Progenitor cell of endocrine pancreas (in vitro differentiated cells): Measurements from ENCODE around the gene DEDD2. TPM values are rescaled to one million over a fixed set of nuclear protein-coding genes. Genes with fewer than 3 reads are reported as not detected.

Experiments
- DNase-seq: peaks from one replicate; pipeline ENCODE4 v3.0.0; 2021; ENCODE audit warnings: low spot score; ENCODE audit not compliant: unreplicated experiment
- H3K27ac Mint-ChIP-seq: 2 replicates; pipeline ENCODE4 v1.8.0; 2021; ENCODE audit warnings: mild to moderate bottlenecking, moderate library complexity, mixed read lengths
- H3K27me3 Mint-ChIP-seq: 2 replicates; pipeline ENCODE4 v1.8.0; 2021; ENCODE audit warnings: mixed read lengths
- H3K36me3 Mint-ChIP-seq: 2 replicates; pipeline ENCODE4 v1.8.0; 2022; ENCODE audit warnings: mixed read lengths; ENCODE audit not compliant: insufficient read depth
- H3K4me1 Mint-ChIP-seq: 2 replicates; pipeline ENCODE4 v1.8.0; 2021; ENCODE audit warnings: low read depth, mixed read lengths
- H3K4me3 Mint-ChIP-seq: 2 replicates; pipeline ENCODE4 v1.8.0; 2021; ENCODE audit warnings: low read depth, mild to moderate bottlenecking, moderate library complexity, mixed read lengths
- H3K9me3 Mint-ChIP-seq: 2 replicates; pipeline ENCODE4 v1.8.0; 2021; ENCODE audit warnings: low read depth, mixed read lengths
- total RNA-seq: library from RNA; stranded (reverse); gene quantifications from 2 replicates; pipeline ENCODE4 v1.2.1, GENCODE V29; 2021
- TF ChIP-seq, protein P1 (sequence below): fragments of 200-600 bp; sonication (generic); IDR thresholded peaks from one replicate; pipeline ENCODE4 v1.5.0; 2021; ENCODE audit warnings: antibody characterized with exemption, mild to moderate bottlenecking; ENCODE audit not compliant: unreplicated experiment

DEDD2 gene
- total RNA-seq, 1 donor from 2014 or later: 38.3 TPM

- H3K36me3 Mint-ChIP-seq: no peaks in the 10 kb centered on the region
Observed at GRCh38 chr19:42254850-42255765, 37.6 kb upstream of the DEDD2 start, which contains the start of gene ERF. Gene ERF (minus strand): TSS chr19:42255128. CDS start chr19:42254999, 129 bp downstream.

GRCh38 chr19:42254089-42254849, 36.8 kb upstream of the DEDD2 start:
- H3K9me3 Mint-ChIP-seq: no peaks in the 10 kb centered on the region
- H3K27ac Mint-ChIP-seq: peak overlapping the region; percentile 77
- H3K27me3 Mint-ChIP-seq: no peaks in the 10 kb centered on the region
- peaks cover 3% of the 10 kb centered on the region for H3K36me3 Mint-ChIP-seq
- TF ChIP-seq, protein P1, sequence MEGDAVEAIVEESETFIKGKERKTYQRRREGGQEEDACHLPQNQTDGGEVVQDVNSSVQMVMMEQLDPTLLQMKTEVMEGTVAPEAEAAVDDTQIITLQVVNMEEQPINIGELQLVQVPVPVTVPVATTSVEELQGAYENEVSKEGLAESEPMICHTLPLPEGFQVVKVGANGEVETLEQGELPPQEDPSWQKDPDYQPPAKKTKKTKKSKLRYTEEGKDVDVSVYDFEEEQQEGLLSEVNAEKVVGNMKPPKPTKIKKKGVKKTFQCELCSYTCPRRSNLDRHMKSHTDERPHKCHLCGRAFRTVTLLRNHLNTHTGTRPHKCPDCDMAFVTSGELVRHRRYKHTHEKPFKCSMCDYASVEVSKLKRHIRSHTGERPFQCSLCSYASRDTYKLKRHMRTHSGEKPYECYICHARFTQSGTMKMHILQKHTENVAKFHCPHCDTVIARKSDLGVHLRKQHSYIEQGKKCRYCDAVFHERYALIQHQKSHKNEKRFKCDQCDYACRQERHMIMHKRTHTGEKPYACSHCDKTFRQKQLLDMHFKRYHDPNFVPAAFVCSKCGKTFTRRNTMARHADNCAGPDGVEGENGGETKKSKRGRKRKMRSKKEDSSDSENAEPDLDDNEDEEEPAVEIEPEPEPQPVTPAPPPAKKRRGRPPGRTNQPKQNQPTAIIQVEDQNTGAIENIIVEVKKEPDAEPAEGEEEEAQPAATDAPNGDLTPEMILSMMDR: peak; percentile 31
- peak overlapping the region; percentile 76 for H3K4me3 Mint-ChIP-seq
- peak; percentile 62 for DNase-seq
- H3K4me1 Mint-ChIP-seq: peaks cover 19% of the 10 kb centered on the region

More at GRCh38 chr19:42254850-42255765, 37.6 kb upstream of the DEDD2 start, which contains the start of gene ERF:
- TF ChIP-seq, protein P1: no peak
- Mint-ChIP-seq H3K27me3 (no peaks in the 10 kb centered on the region), H3K27ac (peak within 1 kb of the TSS; percentile 77), H3K4me3 (peak within 1 kb of the TSS; percentile 76), H3K4me1 (peaks cover 19% of the 10 kb centered on the region), H3K9me3 (no peaks in the 10 kb centered on the region)
- DNase-seq: peak; percentile 89

DNA sequence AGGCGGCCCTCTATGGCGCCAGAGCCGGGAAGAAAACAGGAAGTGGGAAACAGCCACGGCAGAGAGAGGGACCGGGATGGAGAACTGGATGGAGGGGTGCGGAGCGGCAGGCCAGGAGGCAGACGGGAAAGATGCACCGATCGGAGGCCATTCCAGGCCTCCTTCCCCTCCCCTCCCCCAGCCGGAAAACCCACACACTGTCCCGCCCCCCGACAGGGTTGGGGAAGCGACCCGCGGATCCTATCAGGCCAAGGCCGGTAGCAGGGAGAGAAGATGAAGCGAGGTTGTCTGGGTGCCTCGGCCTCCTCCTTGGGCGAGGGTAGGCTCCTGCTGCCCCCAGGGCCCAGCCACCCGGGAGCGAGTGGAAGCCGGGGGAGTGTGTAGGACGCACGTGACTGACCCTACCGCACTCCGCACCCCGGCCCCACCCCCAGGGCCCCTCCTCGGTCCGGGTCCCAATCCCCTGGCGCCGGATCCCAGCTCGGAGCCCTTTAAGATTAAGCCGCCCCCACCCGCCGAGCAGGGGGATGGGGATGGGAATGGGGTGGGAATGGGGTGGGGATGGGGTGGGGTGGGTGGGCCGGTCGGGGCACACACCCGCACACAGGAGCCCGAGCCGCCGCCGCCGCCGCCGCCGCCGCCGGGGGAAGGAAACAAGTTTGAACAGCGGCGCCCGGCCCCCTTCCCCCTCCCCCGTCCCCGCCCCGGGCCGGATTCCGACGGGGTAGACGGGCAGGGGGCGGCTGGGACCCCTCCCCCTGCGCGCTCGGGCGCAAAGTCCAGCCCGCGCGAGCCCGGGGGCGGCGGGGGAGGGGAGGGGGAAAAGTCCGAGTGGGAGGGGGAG, 36.0 kb upstream of the DEDD2 start:
- Mint-ChIP-seq H3K36me3 (peaks cover 3% of the 10 kb centered on the region), H3K4me1 (peaks cover 19% of the 10 kb centered on the region), H3K27ac (peak overlapping the region; percentile 94), H3K9me3 (no peaks in the 10 kb centered on the region), H3K27me3 (no peaks in the 10 kb centered on the region), H3K4me3 (peak overlapping the region; percentile 85)
- peak; percentile 69 for DNase-seq
- TF ChIP-seq, protein P1: no peak

- no peak for DNase-seq
- H3K9me3 Mint-ChIP-seq: no peaks in the 10 kb centered on the region
- TF ChIP-seq, protein P1: no peak
- peak overlapping the region; percentile 85 for H3K4me3 Mint-ChIP-seq
- H3K4me1 Mint-ChIP-seq: peaks cover 19% of the 10 kb centered on the region
- peak overlapping the region; percentile 94 for H3K27ac Mint-ChIP-seq
- no peaks in the 10 kb centered on the region for H3K27me3 Mint-ChIP-seq
- H3K36me3 Mint-ChIP-seq: peaks cover 3% of the 10 kb centered on the region
Observed at GRCh38 chr19:42252365-42253244, 35.1 kb upstream of the DEDD2 start.
